Uterus (tissue), 2 donors: ENCODE results near the gene BACE2.

ENCODE experiments used
- CTCF ChIP-seq, 4 experiments: fragments of 200-600 bp in 2 of 4; fragments of 450-650 bp in 2 of 4; sonication (generic) in 2 of 4; IDR thresholded peaks; one replicate each; pipeline ENCODE4 v1.5.1; 2016 to 2019; ENCODE audit warnings: antibody characterized with exemption in 4 of 4, mild to moderate bottlenecking in 2 of 4, moderate library complexity in 1 of 4
- POLR2A ChIP-seq, 2 donors: fragments of 450-650 bp; IDR thresholded peaks; one replicate each; pipeline ENCODE4 v1.6.1; 2016; ENCODE audit warnings: antibody characterized with exemption in 2 of 2, mild to moderate bottlenecking in 1 of 2, moderate library complexity in 1 of 2

DNA sequence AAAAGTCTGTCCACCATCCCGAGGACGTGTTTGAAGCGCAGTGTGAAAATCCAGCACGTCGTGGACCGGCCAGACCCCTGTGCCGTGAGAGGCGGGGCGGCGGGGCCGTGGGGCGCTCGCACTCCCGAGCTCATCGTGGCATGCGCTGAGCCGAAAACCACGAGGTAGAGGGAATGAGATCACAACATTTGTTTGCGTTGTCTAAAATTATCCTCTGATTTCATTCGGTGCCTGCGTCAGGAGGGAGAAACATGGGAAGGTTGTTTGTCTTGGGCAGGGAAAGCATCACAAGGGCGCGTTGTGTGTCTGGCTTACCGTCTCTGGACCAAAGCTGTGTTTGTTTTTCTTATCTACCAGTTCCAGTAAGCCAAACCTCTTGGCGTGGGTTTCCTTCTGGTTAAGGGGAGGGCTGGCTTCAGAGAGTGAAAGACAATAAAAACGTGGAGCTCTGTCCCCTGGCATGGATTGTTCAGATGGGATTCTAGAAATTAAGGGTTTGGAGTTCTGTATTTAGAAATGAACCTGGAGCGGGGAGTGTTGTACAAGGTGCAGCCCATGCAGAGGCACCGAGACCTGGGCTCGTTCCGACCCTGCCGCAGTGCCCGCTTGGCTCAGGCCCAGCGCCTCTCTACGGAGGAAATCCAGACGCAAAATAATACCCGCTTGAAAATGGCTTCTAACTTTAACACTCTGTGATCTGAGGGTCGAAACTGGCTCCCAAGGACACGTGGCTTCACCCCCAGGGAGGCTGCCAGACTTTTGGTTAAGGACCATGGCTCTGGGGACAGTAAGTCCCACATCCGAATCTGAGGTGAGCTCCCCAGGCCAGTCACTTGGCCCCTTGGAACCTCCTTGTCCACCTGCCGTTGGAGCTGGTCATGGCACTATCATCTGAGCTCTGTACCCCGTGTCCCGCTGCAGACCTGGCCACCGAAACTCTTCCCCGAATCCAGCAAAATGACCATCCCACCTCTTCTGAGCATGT, 79.9 kb downstream of the BACE2 start:
- TF ChIP-seq CTCF (IDR thresholded peaks at IDR 0.05) (no peak), POLR2A (IDR thresholded peaks at IDR 0.05) (no peak)
